HepG2 (cell line): Measurements from ENCODE around the gene SLC38A3. TPM values are rescaled to one million over a fixed set of nuclear protein-coding genes. Genes with fewer than 3 reads are reported as not detected.

ENCODE experiments used
- CC2D1A ChIP-seq: sonication (generic); formaldehyde crosslinking; IDR thresholded peaks from 2 replicates; pipeline ENCODE4 v1.8.1; 2023; ENCODE audit warnings: mild to moderate bottlenecking, missing genetic modification reagents
- ELF4 ChIP-seq: sonication (generic); formaldehyde crosslinking; IDR thresholded peaks from 2 replicates; pipeline ENCODE4 v1.5.0; 2020; ENCODE audit warnings: missing genetic modification reagents, mild to moderate bottlenecking, moderate library complexity, borderline replicate concordance
- ESRRA ChIP-seq: sonication (generic); formaldehyde crosslinking; IDR thresholded peaks from 2 replicates; pipeline ENCODE4 v1.5.1; 2020; ENCODE audit warnings: mild to moderate bottlenecking, low read depth, missing genetic modification reagents
- KAT8 ChIP-seq: IDR thresholded peaks from 2 replicates; pipeline ENCODE4 v1.6.1; 2016; ENCODE audit warnings: missing genetic modification reagents, missing compliant biosample characterization
- MBNL3 ChIP-seq: fragments of 250-450 bp; sonication (Bioruptor Pico); conservative IDR thresholded peaks from 2 replicates; pipeline ENCODE4 v1.8.0; 2022; ENCODE audit warnings: mild to moderate bottlenecking, inconsistent platforms
- MIXL1 ChIP-seq: IDR thresholded peaks from 2 replicates; pipeline ENCODE4 v1.6.1; 2016
- NFATC3 ChIP-seq: sonication (generic); formaldehyde crosslinking; IDR thresholded peaks from 2 replicates; pipeline ENCODE4 v1.5.1; 2020; ENCODE audit warnings: mild to moderate bottlenecking, missing genetic modification reagents
- NFE2 ChIP-seq: sonication (generic); formaldehyde crosslinking; IDR thresholded peaks from 2 replicates; pipeline ENCODE4 v1.4.0; 2020; ENCODE audit warnings: missing genetic modification reagents
- NFYC ChIP-seq: IDR thresholded peaks from 2 replicates; pipeline ENCODE4 v1.6.1; 2016; ENCODE audit warnings: missing genetic modification reagents, missing compliant biosample characterization
- NRL ChIP-seq: sonication (generic); formaldehyde crosslinking; IDR thresholded peaks from 2 replicates; pipeline ENCODE4 v1.5.0; 2020; ENCODE audit warnings: missing genetic modification reagents, mild to moderate bottlenecking, moderate library complexity, borderline replicate concordance
- PAF1 ChIP-seq: IDR thresholded peaks from 2 replicates; pipeline ENCODE4 v1.6.1; 2016; ENCODE audit warnings: missing genetic modification reagents, missing compliant biosample characterization
- TARDBP ChIP-seq: sonication (generic); formaldehyde crosslinking; IDR thresholded peaks from 2 replicates; pipeline ENCODE4 v1.8.0; 2022; ENCODE audit warnings: mild to moderate bottlenecking, missing genetic modification reagents
- TBP ChIP-seq: sonication (generic); formaldehyde crosslinking; IDR thresholded peaks from 2 replicates; pipeline ENCODE4 v1.5.0; 2020; ENCODE audit warnings: missing genetic modification reagents
- ZFX ChIP-seq: sonication (generic); formaldehyde crosslinking; IDR thresholded peaks from 2 replicates; pipeline ENCODE4 v1.4.0; 2020; ENCODE audit warnings: mild to moderate bottlenecking, low read depth, missing genetic modification reagents, moderate library complexity
- ZNF484 ChIP-seq: sonication (generic); formaldehyde crosslinking; IDR thresholded peaks from 2 replicates; pipeline ENCODE4 v1.5.1; 2020; ENCODE audit warnings: mild to moderate bottlenecking, low read depth, missing genetic modification reagents, borderline replicate concordance
- ZNF816 ChIP-seq: sonication (generic); formaldehyde crosslinking; IDR thresholded peaks from 2 replicates; pipeline ENCODE4 v1.8.0; 2022; ENCODE audit warnings: missing genetic modification reagents, mild to moderate bottlenecking, borderline replicate concordance
- polyA plus RNA-seq, 8 experiments: library from polyadenylated mRNA; depleted of rRNA in 3 of 8; stranded (reverse) in 7 of 8; unstranded in 1 of 8; fragments of >200 nt; fragmentation: Illumina TruSeq in 4 of 8; extraction: Trizol in 4 of 8; gene quantifications; 2 replicates each; pipeline versions ENCODE4 v1.2.1 to v1.2.3, GENCODE V29; 2011 to 2016; ENCODE audit warnings: low read depth in 4 of 8, missing spikeins in 1 of 8, mixed read lengths in 1 of 8; ENCODE audit not compliant: insufficient read depth in 1 of 8
- total RNA-seq, 5 experiments: library from RNA; depleted of rRNA; stranded (reverse); fragments of >200 nt; fragmentation: Illumina TruSeq; extraction: Trizol; gene quantifications; 2 replicates each; pipeline ENCODE4 v1.2.3, GENCODE V29; 2016; ENCODE audit warnings: low read depth in 1 of 5
- TF ChIP-seq, protein P1 (sequence below): sonication (generic); formaldehyde crosslinking; conservative IDR thresholded peaks from 2 replicates; pipeline ENCODE4 v1.4.0; 2020; ENCODE audit warnings: mild to moderate bottlenecking, missing genetic modification reagents, moderate library complexity
- TF ChIP-seq, protein P2 (sequence below): sonication (generic); formaldehyde crosslinking; IDR thresholded peaks from 2 replicates; pipeline ENCODE4 v1.5.1; 2020; ENCODE audit warnings: missing genetic modification reagents, mild to moderate bottlenecking, borderline replicate concordance
- TF ChIP-seq, protein P3 (sequence below): sonication (generic); formaldehyde crosslinking; conservative IDR thresholded peaks from 2 replicates; pipeline ENCODE4 v1.4.0; 2020; ENCODE audit warnings: missing genetic modification reagents

Gene SLC38A3
- total and polyA plus RNA-seq, 2 of the 13 experiments (the other 11 are each of a cell fraction or from before 2014, with no cell fraction given) = 29.8 to 164 TPM

DNA sequence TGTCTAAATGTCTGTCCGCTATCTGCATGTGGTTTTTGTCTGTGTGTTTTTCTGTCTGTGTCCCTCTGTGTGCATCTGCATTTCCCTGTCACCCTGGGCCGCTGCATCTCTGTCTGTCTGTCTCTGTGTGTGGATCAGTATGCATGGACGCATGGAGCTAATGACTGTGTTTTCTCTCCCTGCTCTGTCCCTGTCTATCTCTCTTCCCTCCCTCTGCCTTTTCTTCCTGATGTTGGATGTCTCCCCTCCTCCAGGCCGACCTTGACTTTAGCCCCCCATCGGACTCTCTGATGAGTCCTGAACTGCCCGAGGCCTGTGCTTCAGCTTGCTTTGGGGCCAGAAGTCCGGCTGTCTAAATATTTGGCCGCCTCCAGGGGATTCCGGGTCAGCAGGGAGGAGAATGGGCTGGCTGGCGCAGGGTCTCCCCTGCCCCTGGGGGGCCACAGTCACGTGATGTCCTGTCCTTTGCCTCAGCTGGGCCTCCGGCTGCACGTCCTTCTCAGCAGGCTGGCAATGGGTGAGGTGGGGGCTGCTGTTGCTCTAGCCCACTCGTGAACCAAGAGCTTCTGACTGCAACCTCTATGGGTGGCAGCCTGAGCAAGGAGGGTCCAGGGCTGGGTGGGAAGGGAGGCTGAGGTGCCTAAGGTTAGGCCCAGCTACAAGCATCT lies 3.7 kb downstream of the SLC38A3 start (continued):
- TF ChIP-seq, protein P1, sequence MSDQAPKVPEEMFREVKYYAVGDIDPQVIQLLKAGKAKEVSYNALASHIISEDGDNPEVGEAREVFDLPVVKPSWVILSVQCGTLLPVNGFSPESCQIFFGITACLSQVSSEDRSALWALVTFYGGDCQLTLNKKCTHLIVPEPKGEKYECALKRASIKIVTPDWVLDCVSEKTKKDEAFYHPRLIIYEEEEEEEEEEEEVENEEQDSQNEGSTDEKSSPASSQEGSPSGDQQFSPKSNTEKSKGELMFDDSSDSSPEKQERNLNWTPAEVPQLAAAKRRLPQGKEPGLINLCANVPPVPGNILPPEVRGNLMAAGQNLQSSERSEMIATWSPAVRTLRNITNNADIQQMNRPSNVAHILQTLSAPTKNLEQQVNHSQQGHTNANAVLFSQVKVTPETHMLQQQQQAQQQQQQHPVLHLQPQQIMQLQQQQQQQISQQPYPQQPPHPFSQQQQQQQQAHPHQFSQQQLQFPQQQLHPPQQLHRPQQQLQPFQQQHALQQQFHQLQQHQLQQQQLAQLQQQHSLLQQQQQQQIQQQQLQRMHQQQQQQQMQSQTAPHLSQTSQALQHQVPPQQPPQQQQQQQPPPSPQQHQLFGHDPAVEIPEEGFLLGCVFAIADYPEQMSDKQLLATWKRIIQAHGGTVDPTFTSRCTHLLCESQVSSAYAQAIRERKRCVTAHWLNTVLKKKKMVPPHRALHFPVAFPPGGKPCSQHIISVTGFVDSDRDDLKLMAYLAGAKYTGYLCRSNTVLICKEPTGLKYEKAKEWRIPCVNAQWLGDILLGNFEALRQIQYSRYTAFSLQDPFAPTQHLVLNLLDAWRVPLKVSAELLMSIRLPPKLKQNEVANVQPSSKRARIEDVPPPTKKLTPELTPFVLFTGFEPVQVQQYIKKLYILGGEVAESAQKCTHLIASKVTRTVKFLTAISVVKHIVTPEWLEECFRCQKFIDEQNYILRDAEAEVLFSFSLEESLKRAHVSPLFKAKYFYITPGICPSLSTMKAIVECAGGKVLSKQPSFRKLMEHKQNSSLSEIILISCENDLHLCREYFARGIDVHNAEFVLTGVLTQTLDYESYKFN = peak; percentile 99
- TF ChIP-seq TARDBP (CRISPR knock-in tag) (peak; percentile 97), NRL (CRISPR knock-in tag) (no peak), CC2D1A (CRISPR knock-in tag) (no peak), NFATC3 (CRISPR knock-in tag) (no peak), ZNF484 (no peak), TBP (CRISPR knock-in tag) (no peak), ELF4 (CRISPR knock-in tag) (no peak), PAF1 (CRISPR knock-in tag) (no peak), ZFX (CRISPR knock-in tag) (peak; percentile 88), ZNF816 (CRISPR knock-in tag) (no peak), MIXL1 (peak; percentile 78), ESRRA (CRISPR knock-in tag) (peak; percentile 98), MBNL3 (CRISPR knock-in tag) (no peak), NFE2 (CRISPR knock-in tag) (no peak), NFYC (CRISPR knock-in tag) (no peak), KAT8 (CRISPR knock-in tag) (peak; percentile 82)
- TF ChIP-seq, protein P2, sequence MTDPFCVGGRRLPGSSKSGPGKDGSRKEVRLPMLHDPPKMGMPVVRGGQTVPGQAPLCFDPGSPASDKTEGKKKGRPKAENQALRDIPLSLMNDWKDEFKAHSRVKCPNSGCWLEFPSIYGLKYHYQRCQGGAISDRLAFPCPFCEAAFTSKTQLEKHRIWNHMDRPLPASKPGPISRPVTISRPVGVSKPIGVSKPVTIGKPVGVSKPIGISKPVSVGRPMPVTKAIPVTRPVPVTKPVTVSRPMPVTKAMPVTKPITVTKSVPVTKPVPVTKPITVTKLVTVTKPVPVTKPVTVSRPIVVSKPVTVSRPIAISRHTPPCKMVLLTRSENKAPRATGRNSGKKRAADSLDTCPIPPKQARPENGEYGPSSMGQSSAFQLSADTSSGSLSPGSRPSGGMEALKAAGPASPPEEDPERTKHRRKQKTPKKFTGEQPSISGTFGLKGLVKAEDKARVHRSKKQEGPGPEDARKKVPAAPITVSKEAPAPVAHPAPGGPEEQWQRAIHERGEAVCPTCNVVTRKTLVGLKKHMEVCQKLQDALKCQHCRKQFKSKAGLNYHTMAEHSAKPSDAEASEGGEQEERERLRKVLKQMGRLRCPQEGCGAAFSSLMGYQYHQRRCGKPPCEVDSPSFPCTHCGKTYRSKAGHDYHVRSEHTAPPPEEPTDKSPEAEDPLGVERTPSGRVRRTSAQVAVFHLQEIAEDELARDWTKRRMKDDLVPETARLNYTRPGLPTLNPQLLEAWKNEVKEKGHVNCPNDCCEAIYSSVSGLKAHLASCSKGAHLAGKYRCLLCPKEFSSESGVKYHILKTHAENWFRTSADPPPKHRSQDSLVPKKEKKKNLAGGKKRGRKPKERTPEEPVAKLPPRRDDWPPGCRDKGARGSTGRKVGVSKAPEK (CRISPR knock-in tag) = no peak
- TF ChIP-seq, protein P3, sequence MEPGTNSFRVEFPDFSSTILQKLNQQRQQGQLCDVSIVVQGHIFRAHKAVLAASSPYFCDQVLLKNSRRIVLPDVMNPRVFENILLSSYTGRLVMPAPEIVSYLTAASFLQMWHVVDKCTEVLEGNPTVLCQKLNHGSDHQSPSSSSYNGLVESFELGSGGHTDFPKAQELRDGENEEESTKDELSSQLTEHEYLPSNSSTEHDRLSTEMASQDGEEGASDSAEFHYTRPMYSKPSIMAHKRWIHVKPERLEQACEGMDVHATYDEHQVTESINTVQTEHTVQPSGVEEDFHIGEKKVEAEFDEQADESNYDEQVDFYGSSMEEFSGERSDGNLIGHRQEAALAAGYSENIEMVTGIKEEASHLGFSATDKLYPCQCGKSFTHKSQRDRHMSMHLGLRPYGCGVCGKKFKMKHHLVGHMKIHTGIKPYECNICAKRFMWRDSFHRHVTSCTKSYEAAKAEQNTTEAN = peak; percentile 60; the same call in 1 of the 2 replicates
